GM21367 (cell line): ENCODE measurements around the gene VDAC2.

ENCODE experiments used
- ATAC-seq: cut with Tn5 transposase; IDR thresholded peaks from one replicate; pipeline ENCODE4 v1.9.1; 2021; ENCODE audit not compliant: unreplicated experiment

Gene VDAC2

DNA sequence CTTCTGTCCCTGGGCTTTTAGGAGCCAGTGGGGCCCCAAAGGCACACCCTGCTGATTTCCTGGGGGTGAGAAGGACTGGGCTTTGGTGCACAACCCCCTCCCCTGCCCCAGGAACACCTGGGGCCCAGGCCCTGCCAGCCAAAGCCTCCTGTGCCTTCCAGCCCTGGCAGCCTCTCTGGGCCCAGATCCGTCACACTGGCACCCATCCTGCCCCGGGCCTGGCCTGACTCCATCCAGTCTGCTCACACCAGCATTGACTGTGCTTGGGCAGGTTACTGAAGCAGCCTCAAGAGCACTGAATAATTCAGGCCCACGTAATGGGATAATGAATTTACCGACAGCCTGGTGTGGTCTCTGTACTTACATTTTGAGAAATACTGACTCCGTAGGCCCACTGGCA, 37.2 kb downstream of the VDAC2 start:
- ATAC-seq, result no peak

DNA sequence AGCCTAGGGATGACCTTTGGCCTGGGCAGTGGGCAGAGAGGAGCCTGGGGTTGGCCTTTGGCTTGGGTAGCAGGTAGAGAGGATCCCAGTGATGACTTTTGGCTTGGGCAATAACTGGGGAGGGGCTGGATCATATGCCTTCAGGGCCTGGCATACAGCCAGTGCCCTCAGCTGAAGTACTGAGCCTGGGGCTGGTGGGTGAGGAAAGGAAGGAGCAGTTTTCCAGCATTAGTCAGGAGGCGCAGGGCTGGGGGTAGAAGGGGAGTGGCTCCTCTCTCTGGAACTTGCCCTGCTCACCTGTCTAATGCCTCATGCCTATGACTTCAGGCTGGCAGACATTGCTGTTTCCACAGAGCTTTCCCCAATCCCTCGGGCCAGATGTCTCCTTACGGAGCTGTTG, 40.3 kb downstream of the VDAC2 start:
- ATAC-seq, result no peak

DNA sequence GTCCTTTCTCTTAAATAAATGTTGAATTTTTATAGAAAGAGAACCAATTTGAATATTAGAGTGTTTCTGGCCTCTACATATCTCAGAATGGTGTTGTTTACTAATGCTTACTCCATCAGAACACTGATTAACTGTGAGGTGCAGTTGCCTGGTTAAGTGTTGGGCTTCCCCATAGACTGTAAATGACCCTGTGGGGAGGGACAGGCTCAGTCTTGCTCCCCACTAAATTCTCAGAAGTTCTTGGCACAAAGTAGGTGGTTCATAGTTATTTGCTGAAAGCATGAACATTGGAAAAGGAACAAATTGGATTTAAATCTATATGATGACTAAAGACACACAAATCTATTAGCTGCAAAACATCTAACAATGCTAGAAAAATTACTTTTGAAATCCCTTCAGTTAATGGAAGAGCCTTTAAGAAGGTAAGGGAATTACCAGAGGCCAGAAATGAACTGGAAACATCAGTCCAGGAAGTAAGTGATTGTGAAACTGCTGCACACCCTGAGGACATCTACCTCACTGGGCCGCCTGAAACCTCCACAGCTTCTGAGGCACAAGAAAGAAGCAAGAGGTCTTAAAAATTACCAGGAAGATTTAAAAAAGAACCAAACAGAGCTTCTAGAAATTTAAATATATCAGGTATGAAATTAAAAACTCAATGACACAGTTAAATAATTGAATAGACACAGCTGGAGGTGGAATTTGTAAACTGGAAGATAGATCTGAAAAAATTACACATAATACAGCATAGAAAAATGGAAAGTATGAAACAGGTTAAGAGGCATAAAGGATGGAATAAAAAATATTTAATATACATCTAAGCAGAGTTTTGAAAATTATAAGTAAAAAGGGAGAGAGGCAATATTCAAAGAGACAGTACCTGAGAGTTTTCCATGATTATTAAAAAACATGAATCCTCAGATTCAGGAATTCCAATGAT, 43.0 kb downstream of the VDAC2 start:
- ATAC-seq, result no peak

DNA sequence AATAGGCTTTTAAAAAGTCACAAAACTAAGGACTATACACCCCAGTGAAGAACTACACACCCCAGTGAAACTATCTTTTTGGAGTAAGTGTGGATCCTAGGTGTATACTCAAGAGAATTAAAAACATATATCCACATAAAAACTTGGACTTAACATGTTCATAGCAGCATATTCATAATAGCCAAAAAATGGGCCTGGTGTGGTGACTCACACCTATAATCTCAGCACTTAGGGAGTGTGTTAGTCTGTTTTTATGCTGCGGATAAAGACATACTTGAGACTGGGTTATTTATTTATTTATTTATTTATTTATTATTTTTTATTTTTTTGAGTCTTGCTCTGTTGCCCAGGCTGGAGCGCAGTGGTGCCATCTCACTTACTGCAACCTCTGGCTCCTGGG, 44.1 kb downstream of the VDAC2 start:
- no peak for ATAC-seq

DNA sequence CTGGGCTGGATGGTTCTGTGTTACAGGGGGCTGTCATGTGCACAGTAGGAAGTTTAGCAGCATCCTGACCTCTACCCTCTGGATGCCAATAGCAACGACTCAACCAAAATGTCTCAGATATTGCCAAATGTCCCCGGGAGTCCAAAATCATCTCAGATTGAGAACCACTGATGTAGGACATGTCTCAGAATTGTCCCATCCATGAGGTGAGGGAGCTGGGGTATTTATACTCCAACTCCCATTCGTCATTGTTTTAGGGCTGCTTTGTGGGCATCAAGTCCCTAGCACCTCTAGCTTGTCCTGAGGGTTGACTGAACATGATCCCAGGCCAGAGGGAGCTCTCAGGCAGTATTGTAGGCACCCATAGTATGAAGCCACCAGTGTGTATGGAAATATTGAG, 50.4 kb downstream of the VDAC2 start:
- ATAC-seq, result no peak

DNA sequence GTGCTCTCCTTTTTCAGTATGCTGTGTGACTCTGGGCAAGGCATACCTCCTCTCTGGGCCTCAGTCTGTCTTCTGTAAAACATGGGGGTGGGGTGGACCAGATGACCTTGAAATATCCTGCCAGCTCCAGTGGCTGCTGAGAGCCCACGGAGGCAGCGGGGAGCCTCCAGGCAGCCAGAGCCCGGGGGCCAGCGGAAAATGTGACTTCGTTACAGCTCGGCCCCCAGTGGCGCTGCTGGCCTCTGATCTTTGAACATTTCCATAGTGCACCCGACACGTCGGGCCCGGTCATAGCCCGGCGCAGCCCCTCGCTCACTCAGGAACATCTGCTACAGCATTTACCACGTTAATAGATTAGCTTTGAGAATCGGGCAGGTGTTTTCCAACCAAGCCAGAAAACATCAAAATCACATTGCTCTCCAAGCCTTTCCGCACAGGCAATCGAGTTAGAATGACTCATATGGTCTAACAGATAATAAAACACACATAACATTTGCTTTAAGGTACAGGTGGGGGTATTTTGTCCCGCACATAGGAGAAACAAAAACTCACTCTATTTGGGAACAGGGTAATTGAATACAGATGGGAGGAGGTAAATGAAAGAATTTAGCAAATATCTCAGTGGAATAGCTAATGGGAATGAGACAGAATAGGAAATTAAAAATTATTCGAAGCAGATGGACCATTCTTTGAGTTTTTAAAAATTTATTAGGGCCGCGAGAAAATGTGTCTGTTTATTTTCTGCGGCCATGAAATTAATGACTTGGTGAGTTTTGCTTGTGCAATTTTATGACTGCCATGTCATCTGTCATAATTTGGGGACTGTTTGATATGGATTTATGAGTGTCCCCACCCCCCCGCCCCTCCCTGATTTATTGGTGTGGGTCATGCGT, 51.5 kb downstream of the VDAC2 start:
- no peak for ATAC-seq

DNA sequence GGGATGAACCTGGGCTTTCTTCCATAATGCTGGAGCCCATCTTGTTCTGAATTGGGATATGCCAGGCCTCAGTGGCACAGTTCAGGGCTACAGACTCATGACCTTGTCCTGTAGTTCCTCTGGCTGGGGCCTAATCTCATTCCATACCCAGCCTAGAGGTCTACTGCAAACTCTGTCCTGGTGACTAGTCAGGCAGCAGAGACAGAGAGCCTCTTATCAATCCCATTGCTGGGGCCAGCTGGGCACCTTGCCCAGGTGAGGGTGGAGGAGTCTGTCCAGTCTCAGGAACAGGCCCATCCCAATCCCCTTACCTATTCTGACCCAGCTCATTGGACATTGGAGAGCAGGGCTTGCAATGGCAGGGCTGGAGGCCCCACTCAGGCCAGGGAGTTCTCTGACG, 53.2 kb downstream of the VDAC2 start:
- ATAC-seq, result no peak

DNA sequence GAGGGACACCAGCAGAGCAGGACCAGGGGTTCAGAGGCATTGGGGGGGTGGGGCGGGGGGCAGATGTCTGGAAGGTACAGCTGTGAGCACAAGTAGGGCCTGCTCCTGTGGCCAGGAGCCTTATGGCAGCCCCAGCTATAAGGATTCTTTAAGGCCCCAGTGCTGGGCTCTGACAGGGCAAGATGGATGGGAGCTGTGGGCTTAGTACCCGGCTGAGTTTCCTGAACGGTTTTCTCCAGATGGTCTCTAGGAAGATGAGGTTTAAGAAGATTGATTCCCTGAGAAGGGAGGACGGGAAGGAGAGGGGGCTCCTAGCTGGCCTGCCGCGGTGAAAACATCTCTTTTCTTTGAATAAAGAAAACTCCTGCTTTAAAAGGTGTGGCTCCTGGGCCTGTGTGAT, 55.3 kb downstream of the VDAC2 start:
- no peak for ATAC-seq

DNA sequence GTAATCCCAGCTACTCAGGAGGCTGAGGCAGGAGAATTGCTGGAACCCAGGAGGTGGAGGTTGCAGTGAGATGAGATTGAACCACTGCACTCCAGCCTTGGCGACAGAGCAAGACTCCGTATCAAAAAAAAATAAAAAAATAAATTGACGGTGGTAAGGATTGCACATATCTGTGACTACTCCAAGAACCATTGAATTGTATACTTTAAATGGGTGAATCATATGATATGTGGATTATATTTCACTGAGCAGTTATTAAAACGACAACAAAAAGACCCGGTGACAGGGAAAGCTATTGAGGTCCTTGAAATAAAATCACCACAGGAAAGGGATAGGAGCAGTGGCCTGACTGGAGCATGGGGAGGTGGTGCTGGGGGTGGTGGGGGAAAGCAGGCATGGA, 56.3 kb downstream of the VDAC2 start:
- ATAC-seq, result no peak

DNA sequence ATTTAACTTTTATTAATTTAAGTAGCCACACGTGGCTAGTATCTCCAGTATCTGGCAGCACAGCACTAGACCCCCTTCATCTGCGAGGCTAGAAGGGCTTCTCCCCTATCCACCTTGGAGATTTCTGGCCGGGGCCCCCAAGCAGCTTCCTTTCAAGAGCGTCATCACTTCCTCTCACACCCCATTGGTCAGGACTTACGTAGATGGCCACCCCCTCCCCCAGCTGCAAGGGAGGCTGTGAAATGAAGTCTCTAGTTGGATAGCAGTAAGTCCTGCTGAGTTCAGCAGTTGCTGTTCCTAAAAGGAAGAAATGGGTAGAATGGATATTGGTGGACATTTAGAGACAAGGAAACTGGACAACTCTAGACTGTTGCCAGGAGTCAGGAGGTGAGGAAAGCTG, 59.0 kb downstream of the VDAC2 start:
- ATAC-seq, result no peak

DNA sequence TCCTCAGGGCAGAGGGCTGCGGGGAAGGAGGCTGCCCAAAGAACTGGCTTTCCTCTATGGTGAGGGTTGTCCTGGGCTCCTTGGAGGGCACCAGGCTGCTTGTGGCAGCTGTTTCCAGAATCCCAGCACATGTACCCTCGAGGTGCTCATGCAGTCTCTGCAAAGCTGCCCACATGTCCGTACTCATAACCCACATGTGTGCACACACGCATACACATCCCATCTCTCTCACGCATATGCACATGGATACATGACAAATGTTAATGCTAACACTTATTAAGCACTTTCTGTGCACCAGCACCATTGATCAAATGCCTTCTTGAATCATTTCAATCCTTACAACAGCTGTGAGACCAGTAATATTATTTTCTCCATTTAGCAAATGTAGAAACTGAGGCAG, 61.5 kb downstream of the VDAC2 start:
- ATAC-seq, result no peak

DNA sequence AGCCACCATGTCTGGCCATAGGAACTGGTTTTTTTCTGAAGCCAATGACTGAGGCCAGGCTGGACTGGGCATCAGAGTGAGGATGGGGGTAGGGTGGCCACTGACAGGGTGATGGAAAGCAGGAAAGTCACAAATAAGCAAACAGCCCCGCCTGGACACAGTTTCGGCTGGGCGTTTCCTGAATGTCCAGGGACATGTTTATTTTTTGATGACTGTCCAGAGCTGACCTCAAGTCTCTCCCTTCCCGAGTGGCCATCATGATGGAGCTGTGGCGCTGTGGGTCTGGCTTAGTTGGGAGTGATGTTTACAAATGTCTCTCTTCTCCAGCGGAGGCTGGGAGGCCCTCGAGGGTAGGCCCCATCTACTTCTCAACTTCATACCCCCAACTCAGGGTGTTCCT, 62.3 kb downstream of the VDAC2 start:
- ATAC-seq, result no peak

DNA sequence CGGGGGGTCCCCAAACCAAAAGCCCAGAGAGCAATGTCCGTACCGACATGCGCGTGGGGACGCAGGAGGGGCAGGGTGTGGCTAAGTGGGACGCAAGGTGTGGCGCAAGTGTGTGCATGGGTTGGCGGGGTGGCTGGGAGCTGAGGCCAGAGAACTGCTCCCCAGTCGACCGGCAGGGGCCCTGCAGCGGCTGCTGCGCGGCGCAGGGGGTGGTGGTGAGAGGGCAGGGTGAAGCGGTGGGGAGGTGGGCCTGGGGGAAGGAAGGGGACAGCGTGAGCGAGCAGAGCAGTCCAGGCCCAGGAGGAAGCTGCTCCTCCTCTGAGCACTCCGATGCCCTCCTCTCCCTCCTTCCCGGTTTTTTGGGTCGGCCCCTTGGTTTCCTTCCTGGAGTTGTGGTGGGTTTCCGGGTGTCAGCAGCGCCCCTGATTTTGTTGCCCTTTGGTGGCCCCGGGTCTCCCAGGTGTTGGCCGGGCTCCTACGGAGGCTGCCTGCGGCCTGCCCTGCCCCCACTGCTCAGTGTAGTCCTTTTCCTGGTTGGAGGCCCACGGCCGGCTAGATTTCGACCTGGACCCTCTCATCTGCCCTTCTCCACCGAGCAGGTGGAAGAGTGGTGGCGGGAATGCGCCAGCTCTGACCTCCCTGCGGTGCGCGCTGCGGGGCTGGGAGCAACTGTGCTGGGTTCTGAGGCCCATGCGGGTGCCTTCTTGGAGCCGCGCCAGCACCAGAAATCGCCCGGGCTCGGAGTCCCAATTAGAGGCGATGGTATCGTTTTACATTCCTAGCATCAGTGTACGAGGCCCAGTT, 65.7 kb downstream of the VDAC2 start:
- no peak for ATAC-seq

DNA sequence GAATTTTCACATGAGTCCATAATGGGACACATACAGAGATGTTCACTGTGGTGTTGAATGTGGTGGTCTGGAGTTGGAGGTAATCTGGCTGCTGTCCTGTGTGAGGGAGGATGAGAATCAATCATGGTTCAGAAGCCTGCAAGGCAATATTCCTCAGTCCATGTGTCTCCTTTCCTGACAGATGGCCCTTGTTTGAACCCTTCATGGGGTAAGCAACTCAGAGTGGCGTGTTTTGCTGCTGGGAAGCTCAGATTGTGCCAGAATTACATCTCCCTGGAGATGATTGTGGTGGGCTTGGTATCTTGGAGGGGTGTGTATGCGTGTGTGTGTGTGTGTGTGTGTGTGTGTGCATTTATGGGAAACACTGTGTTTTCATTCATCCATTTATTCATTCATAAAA, 69.6 kb downstream of the VDAC2 start:
- no peak for ATAC-seq
